NCI-H510A (cell line): ENCODE results near the gene GALNT13.
"Not testable (repeated sequence)": the region's sequence is repeated elsewhere in the genome, so short reads cannot be mapped to it uniquely, and the experiment has no call there.

Experiments used
- DNase-seq: peaks from one replicate; lab custom pipeline; 2025; lab: John Stamatoyannopoulos, UW

GALNT13 gene

DNA sequence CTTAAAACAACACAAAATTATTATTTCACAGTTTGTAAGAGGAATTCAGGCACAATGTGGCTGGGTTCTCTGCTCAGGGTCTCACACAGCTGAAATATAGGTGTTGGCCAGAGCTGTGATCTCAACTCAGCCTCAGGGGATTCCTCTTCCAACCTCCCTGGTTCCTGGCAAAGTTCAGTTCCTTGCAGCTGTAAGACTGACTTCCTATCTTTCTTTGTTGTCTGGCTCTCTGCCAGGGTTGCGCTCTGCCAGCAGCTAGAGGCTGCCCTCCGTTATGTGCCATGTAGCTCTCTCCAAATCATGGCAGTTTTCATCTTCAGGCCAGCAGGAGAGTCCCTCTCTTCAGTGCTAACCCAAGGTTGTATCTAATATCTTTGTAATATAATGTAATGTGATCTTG is 554.3 kb downstream of the GALNT13 start:
- DNase-seq = no peak

DNA sequence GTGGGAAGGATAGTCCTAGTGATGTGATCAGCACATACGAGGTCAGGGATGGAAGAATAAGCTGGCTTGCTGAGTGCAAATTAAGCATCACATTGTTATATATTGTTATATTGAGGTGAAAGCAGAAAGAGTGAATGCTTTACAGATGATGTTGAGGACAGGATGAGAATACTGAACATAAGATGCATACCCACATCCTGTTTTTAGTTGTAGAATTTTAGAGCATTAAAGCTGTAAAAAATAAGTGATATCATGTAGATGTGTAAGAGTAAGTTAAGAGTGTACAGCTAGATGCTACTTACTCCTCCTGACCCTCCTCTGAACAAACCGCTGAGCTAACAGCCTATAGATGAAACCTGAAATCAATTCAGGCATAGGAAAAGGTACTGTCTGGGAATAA is 555.7 kb downstream of the GALNT13 start:
- DNase-seq = no peak

DNA sequence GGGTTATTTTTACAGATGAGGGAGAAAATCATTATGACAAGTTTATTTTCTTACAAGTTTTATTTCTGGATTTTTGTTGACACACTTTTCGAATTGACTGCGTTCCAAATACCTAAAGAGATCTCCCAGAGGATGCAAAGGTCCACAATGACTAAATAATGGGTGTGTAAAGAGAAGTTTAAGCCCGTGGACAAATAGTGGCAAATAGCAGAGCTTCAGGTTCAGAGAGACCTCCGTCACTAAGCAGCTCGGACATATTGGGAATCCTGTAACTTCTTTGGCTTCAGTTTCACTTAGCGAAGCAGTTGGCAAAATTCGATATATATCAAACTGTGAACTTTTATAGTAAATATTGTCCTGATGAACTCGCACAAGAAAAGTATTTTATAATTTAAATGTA is 556.3 kb downstream of the GALNT13 start:
- no peak for DNase-seq

DNA sequence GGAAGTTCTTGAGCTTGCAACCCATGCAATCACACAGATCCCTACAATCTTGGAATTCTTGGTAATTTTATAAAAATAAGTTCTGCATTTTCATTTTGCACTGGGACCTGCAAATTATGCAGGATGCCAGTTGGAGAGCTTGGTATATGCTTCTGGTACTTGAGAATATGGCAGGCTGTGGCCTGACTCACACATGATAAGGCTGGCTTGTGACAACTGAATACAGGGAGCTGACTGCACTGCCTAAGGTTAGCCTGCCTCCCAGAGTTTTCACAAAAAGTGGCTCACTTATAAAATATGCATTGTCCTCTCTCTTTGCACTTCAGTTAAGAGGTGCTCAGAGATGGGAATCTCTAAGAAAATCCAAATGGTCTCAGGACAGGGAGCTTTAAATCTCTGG is 561.3 kb downstream of the GALNT13 start:
- DNase-seq = no peak

DNA sequence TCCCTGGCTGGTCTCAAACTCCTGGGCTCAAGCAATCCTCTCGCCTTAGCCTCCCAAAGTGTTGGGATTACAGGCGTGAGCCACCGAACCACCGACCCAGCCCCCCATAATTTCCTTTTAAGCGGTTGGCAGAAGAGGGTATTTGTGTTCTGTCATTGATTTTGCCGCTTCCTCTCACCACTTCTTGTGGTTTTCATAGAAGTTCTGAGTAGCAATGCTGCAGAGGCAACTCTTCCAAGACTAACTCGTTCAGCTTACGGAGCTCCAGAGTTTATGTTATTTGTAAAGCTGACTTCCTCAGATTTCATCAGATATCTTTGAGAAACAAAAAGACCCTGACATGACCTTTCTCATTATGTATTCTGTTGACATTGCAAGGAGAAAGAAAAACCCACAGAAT is 565.4 kb downstream of the GALNT13 start:
- DNase-seq = no peak

DNA sequence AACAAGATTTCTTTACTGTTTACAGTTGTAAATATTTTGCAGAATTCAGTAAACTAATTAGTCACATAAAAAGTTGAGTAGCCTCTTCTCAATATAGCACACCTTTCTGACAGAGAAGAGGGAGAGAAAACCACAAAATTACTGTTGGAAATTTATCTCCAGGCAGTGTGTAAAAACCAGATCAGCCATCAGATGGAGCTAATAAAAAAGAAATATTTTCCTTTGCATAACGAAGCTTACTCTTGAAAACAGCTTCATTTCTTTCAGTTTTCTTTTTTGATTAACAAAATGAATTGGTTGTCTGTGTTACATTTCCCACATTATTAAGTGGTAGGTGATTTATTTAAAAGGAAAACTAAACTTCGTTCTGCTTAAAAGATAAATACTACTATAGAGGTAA is 567.4 kb downstream of the GALNT13 start:
- no peak for DNase-seq

DNA sequence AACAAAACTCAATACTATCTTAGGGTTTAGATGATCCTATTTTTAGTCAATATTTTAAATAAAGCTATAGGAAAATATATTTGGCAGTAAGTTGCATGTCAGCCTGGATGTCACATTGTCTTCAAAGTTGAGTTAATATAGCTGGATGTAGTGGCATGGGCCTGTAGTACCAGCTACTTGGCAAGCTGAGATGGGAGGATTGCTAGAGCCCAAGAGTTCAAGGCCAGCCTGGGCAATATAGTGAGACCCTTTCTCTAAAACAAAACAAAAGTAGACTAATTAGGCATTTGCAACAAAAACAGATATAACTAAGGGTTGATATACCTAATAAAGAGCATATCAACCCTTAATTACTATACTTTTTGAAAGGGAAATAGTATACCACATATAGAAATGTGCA is 572.2 kb downstream of the GALNT13 start:
- no peak for DNase-seq

DNA sequence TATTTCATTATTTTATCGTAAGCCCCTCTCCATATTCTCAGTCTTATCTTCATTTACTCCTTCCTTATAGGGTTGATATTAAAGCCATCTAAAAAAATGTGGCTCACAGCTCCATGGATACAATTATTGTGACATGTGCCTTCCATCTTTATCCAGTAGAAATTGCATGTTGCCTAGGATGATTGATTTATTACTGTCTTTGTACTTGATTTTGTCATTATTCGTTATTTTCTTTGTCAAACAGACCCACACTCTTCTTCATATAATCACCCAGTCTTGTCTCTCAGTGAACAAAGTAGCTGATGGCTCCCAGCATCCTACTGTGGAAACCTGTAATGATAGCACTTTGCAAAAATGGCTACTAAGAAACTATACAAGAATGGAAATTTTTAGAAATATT is 574.6 kb downstream of the GALNT13 start:
- DNase-seq = no peak

DNA sequence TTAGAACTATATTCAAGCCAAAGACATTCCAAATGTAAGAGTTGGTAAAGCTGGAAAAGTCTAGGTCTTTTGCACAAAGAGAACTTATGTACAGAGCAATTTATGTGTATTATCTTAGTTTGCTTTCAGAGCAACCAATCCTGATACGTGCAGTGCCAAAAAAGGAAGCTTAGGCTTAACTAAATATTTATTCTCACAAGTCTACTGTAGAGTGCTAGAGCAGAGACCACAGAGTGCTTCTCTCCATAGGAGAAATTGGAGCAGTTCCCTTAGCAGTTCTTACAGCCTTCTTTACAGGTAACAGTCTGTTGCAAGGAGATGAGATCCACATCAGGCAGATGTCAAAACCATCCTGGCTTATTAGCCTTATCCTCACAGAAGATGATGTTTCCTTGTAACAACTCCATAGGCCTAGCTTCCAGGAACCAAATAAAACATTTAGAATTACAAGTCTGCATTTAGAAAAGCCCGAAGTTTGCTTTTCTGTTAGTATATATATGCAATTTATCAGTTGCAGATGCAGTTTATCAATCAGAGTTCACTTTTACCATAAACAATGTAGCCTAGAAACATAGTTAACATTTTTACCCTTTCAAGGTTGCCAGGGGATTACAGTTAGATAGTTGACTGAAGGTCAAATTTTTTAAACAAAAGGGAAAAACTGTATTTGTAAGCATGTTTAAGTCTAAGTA is 576.2 kb downstream of the GALNT13 start:
- DNase-seq = no peak

DNA sequence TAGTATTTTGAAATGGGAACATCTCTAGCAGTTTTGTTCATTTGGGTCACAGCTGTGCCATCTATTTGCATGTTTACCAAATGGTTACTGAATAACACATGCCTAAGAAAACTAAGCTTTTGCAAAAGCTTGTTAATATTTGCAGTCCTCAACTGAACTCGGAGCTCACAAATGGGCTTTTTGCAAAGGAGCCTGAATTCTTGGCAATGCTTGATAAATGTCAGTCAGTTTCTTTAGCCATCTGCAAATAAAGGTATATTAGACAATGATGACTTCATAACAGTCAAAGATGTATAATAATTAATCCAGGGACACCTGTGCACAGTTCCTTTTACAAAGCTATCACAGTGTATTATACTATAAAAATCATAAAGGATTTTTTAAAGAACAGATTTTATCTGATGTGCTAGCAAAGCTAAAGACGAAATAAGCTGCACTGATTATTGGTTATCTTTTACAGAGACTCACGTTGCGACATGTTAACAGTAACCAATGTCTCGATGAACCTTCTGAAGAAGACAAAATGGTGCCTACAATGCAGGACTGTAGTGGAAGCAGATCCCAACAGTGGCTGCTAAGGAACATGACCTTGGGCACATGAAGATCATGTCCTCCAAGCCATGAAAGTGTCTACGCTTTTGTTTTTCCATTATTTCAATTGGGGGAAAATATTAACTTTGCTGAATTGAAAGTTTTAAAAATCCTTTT is 578.4 kb downstream of the GALNT13 start:
- DNase-seq = no peak

DNA sequence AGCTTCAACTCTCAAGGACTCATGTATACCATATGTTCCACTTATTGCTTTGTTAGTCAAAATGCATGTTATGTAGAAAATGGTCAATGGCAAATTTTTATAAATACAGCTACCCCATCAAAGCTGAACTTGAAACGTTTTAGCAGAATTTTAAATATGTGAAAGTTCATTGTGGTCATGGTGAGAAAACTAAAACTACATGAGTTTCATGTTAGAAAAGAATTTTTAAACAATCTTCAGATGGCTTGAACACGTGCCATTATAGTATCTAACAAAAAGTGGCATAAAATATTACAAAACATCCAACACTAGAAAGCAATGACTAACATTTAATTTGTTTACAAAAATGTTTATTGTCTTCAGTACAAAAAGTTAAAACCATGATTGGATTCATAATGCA is 580.7 kb downstream of the GALNT13 start:
- DNase-seq = no peak

DNA sequence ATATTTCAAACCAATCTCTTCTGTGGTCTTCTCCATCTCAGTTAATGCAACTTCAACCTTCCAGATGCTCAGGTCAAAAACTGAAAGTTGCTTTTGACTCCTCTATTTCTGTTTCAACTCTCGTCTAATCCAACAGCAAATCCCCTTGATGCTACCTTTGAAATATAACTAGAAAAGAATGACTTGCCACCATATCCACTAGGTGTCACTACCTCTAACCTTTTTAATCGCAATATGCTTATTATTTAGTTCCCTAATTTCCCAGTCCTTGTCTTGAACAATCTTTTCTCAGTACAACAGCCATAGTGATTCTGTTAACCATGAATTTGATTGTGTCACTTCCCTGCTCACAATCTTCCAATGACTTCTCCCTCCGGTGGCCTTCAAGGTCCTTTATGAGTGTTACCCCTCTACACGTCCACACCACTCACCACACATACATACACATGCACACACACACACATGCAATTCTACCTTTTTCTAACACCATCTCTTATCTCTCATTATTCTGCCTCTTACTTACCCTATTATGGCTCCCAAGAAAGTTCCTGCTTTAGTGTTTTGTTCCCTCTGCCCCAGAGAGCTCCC is 581.3 kb downstream of the GALNT13 start:
- no peak for DNase-seq

DNA sequence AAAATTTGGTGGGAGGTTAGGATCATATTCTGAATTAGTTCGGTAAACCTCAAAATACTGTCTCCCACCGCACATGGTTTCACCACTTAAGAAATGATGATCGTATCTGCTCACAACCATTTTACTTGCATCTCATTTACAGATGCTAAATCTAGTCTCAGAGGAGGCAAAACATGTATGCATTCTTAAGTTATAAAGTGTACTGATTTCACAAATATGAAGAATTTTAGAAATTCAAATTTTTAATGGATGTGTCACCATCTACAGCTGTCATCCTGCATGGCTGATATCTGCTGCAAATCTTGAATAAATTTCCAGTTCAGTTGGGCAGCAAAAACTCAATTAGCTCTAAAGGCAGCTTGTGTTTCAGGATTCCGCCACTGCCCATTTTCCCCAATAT is 583.4 kb downstream of the GALNT13 start:
- no peak for DNase-seq

DNA sequence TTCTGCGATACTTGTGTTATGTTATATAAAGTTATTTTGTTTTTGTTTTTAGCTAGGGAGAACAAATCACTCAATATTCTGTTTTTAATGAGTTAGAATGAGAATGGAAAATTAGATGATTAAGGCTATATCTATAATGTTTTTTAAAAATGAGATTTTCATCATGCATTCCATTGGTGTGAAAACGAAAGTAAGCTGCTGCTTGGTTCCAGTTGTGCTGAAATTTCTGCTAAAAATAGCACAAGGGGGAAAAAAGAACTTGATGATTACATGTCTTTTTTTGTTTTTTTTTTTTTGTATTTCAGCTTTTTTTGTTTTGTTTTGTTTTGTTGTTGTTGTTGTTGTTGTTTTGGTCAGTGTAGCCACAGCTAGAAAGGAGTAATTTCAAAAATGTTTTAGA is 584.1 kb downstream of the GALNT13 start:
- no peak for DNase-seq

DNA sequence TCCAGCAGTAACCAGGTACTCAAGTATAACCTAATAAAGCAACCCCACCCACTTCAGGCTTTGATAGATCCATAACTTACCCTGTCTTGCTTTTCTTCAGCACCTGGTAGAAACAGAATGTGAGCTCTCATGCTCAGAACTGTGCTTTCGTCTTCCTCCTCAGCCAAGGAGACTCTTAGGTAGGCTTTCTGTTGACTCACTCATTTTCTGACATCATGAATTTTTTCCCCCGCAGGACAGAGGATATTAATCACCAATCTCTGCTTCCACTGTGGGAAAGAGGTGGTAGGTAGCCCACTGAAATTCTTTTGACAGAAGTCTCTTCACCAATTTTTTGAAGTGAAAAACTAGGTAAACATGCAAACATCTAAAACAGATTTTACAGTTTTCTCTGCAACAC is 585.6 kb downstream of the GALNT13 start:
- no peak for DNase-seq

DNA sequence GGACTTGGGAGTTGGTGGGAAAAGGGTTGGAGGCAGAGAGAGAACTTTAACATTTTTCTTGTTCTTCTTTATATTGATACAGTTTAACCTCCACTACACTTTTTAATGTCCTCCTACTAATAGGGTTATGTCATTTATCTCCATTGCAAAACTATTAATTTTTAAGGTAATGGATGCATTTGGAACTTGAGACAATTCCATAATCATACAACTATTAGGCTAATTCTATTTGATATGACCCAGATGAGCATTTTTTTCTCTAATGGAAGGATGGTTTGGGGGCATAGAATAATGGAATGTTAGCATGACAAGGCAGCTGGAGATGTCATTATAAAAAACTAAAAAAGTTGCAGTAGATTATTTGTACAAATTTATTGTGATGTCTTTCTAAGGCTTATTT is 587.6 kb downstream of the GALNT13 start:
- no peak for DNase-seq

DNA sequence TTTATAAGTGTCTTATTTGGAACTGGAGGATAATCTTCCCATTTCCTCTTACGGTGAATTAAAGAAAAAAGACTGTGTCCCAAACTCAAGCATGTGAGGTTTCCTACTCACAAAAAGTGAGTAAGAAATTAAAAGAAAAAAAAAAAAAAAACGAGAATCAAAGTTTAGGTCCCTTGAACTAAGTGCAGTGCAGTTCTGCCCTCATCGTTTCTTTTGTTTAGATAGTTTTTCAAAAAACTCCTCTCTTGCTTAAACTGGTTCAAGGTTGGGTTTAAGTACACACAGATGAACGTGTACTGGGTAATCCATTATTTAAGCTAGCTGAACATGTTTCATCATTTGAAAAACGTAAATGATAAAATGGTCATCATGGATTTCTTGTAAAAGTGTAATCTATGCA is 590.9 kb downstream of the GALNT13 start:
- no peak for DNase-seq

DNA sequence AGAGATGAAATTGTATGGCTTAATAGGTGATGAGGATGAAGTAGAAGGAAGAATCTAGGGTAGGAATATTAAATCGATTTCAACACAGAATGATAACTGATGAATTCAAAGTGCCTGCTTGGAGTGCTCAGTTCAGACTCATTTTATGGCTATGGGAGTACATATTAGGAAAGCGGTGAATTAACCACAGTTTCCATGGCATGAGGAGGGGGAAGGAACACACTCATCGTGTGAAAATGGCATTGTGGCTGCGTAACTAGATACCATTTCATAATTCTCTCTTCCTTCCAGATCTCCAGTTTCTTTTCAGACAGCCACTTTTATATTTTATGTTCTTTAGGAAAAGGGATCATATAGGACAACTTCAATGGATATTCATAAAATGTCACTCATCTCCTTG is 594.5 kb downstream of the GALNT13 start:
- DNase-seq = no peak

DNA sequence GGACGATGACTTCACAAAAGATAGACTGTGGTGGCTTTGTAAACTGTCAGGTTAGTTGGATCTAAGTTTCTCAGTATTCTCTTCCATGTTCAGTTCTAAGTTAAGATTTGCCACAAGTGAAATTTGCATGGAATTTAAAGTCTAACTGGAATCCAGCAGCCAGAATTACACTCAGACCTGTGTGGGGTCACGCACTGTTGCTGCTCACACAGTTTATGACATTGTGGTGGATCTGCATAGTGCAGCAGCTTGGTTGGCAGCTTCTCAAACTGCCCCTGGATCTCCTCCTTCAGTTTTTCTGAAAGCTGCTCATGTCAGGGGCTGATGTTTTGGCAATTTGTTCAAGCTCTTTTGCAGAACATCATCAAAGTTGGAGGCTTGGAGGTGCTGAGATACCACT is 598.7 kb downstream of the GALNT13 start:
- no peak for DNase-seq

DNA sequence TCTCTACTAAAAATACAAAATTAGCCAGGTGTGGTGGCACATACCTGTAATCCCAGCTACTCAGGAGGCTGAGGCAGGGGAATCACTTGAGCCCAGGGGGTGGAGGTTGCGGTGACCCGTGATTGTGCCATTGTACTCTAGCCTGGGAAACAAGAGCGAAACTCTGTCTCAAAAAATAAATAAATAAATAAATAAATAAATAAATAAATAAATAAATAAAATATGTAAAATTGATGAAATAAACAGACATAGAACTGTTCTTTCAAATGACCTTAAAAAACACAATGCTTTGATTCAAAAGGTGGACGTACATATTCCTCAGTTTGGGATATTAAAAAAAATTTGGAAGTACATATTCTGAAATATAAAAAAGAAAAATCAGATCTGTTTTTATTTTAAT is 599.8 kb downstream of the GALNT13 start:
- DNase-seq = not testable (repeated sequence)

DNA sequence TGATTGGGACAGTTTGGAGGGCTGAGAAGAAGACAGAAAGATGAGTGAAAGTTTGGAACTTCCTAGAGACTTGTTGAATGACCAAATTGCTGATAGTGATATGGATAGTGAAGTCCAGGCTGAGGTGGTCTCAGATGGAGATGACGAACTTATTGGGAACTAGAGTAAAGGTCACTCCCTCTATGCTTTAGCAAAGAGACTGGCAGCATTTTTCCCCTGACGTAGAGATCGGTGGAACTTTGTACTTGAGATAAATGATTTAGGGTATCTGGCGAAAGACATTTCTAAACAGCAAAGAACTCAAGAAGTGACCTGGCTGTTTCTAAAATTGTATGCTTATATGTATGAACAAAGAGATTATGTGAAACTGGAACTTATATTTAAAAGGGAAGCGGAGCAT is 605.6 kb downstream of the GALNT13 start:
- DNase-seq = no peak

DNA sequence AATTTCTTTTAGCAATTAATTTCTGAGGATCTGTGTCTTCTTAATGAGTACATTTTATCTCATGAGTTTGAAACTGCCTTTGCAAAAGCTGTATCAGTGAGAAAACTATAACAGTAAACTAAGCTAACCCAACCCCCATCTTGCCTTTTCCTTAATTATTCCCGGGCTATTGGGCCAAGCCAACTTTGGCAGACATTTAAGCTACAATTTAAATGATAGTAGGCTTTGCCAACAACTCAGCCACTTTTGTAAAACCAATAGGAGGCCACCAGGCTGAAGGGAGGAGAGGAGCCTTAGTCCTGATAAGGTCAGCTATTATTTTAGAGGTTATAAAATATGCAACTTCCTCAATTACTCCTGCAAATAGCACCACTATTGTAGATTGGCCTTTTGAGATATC is 608.8 kb downstream of the GALNT13 start:
- DNase-seq = no peak

DNA sequence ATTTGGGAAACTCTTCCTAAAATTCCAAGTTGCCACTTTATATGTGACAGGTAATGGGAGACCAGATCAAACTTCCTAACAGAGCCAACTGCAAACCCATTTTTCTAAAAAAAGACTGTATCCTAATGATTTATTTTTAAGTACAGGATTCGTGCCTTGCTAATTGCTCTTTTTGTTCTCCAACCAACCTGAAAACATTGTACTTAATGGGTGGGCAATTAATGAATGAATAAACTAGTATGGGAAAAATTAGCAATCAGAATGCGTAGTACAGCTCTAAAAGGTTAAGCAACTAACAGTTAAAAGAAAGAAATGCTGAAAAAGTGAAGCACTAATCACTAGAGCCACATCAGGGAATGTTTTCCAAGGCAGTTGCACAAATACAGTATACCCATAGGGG is 609.6 kb downstream of the GALNT13 start:
- DNase-seq = no peak
